Measurements from ENCODE around the gene PDK2.

Gene PDK2

DNA sequence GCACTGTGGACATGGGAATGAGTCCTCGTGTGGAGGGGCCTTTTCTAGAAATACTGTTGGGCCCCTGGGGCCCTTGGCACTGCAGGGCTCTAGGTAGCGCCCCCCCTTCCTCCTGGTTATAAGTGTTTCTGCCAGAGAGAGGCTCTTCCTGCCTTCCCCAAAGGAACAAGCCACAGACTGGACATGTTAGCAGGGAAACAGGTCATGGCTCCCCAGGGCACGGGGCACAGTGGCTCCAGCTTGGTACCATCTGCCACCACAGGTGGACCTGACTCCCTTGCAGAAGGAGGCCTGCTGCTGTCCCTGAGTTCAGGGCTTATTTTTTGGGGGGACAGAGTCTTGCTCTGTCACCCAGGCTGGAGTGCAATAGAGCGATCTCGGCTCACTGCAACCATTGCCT is 8.8 kb downstream of the PDK2 start:
- Histone ChIP-seq H3K36me3 (ENCODE audit: insufficient read depth, low read length) (peaks cover 3% of the 10 kb centered on the region), H3K27me3 (ENCODE audit: control insufficient read depth, insufficient read depth, low read length) (no peaks in the 10 kb centered on the region), H3K9me3 (replicated peaks; ENCODE audit: low read length) (no peaks in the 10 kb centered on the region), H3K9ac (ENCODE audit: low read depth, low read length) (no peak overlapping the region), H3K4me3 (ENCODE audit: low read length) (no peak overlapping the region), H3K4me1 (ENCODE audit: control insufficient read depth, insufficient read depth, low read length) (peaks cover 37% of the 10 kb centered on the region), H3K4me2 (ENCODE audit: low read length) (no peak overlapping the region)

DNA sequence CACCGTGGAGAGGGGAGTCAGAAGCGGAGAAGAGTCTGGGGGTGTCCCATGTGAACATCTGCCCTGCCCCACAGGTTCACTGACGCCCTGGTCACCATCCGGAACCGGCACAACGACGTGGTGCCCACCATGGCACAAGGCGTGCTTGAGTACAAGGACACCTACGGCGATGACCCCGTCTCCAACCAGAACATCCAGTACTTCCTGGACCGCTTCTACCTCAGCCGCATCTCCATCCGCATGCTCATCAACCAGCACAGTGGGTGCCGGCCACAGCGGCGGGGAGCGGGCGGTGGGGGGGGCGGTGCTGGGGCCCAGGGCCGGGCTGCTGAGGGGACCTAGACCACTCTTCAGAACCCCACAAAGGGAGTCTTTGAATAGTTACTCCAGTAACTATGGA is 10.7 kb downstream of the PDK2 start:
- peaks cover 8% of the 10 kb centered on the region for H3K36me3 ChIP-seq (ENCODE audit: insufficient read depth, low read length)

DNA sequence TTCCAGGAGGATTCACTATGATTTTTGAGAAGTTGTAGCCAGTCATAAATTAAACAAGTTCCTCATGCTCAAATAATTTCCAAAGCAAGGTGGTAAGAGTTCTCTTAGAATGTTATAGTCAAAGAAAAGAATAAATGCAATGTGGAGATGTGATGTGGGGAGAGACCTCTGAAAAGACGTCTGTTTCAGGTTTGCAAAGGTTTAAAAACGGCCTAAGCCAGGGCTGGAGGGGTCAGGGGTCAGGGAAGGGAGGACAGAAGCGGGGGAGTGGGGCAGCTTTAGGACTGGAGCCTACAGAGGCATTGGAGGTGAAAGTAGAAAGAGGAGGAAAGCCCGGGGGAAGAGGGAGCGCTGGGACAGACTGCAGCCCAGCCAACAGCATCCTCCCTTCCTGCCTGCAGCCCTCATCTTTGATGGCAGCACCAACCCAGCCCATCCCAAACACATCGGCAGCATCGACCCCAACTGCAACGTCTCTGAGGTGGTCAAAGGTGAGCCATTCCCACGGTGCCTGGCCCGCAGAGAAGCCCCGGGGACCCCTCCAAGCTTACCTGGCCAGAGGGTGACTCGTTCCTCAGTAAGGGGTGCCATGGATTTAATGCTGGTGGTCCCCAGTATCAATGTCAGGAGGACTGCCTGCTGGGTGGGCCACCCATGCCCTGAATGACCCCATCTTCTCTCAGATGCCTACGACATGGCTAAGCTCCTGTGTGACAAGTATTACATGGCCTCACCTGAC is 11.4 kb downstream of the PDK2 start:
- Histone ChIP-seq H3K9me3 (replicated peaks; ENCODE audit: low read length) (no peaks in the 10 kb centered on the region), H3K4me1 (ENCODE audit: control insufficient read depth, insufficient read depth, low read length) (peaks cover 18% of the 10 kb centered on the region), H3K4me3 (ENCODE audit: low read length) (no peak overlapping the region), H3K4me2 (ENCODE audit: low read length) (no peak overlapping the region), H3K36me3 (ENCODE audit: insufficient read depth, low read length) (peaks cover 8% of the 10 kb centered on the region), H3K9ac (ENCODE audit: low read depth, low read length) (no peak overlapping the region), H3K27me3 (ENCODE audit: control insufficient read depth, insufficient read depth, low read length) (no peaks in the 10 kb centered on the region)

More for the DNA sequence above, 10.7 kb downstream of the PDK2 start:
- Histone ChIP-seq H3K4me2 (ENCODE audit: low read length) (no peak overlapping the region), H3K27me3 (ENCODE audit: control insufficient read depth, insufficient read depth, low read length) (no peaks in the 10 kb centered on the region), H3K4me1 (ENCODE audit: control insufficient read depth, insufficient read depth, low read length) (peaks cover 26% of the 10 kb centered on the region), H3K9ac (ENCODE audit: low read depth, low read length) (no peak overlapping the region), H3K9me3 (replicated peaks; ENCODE audit: low read length) (no peaks in the 10 kb centered on the region), H3K4me3 (ENCODE audit: low read length) (no peak overlapping the region)

DNA sequence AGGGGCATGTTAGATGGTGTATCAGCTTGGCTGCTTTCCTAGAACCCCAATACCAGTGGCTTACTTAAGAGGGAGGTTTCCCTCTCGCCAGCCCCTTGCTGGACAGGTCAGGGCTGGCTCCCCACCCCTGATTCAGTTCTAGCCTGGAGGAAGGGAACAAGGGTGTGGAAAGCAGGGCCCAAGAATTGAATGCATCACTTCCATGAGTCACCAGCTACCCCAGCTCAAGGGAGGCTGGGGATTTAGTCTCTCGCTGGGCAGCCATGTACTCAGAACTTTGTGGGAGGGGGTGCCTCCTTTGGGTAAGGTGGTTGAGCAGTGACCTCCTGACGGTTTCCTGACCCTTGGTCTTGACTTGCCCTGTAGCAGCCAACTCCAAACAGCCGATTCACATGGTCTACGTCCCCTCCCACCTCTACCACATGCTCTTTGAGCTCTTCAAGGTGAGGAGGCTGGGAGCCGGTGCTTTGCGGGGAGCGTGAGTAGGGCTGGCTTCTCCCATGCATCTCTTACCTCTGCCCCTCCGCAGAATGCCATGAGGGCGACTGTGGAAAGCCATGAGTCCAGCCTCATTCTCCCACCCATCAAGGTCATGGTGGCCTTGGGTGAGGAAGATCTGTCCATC is 12.8 kb downstream of the PDK2 start:
- Histone ChIP-seq H3K36me3 (ENCODE audit: insufficient read depth, low read length) (peaks cover 8% of the 10 kb centered on the region), H3K9ac (ENCODE audit: low read depth, low read length) (no peak overlapping the region)

DNA sequence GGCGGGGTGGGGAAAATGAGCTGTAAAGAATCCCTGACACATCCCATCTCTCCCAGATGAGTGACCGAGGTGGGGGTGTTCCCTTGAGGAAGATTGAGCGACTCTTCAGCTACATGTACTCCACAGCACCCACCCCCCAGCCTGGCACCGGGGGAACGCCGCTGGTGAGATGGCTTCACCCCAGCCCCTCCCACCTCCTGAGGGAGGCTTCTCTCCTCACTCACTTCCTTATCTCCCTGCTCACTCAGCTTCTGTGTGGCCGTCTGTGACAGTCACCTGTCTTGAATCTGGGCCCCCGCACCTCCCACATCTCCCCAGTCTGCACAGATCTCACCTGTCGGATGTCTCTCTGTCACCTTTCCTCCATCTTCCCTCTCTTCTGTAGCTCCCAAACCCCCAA is 13.4 kb downstream of the PDK2 start:
- Histone ChIP-seq H3K9ac (ENCODE audit: low read depth, low read length) (no peak overlapping the region), H3K27me3 (ENCODE audit: control insufficient read depth, insufficient read depth, low read length) (no peaks in the 10 kb centered on the region), H3K4me3 (ENCODE audit: low read length) (no peak overlapping the region), H3K4me2 (ENCODE audit: low read length) (no peak overlapping the region), H3K36me3 (ENCODE audit: insufficient read depth, low read length) (peaks cover 8% of the 10 kb centered on the region), H3K4me1 (ENCODE audit: control insufficient read depth, insufficient read depth, low read length) (peaks cover 8% of the 10 kb centered on the region), H3K9me3 (replicated peaks; ENCODE audit: low read length) (no peaks in the 10 kb centered on the region)

More for the DNA sequence above, 12.8 kb downstream of the PDK2 start:
- H3K4me1 ChIP-seq (ENCODE audit: control insufficient read depth, insufficient read depth, low read length), result peaks cover 8% of the 10 kb centered on the region
- no peaks in the 10 kb centered on the region for H3K27me3 ChIP-seq (ENCODE audit: control insufficient read depth, insufficient read depth, low read length)
- no peak overlapping the region for H3K4me3 ChIP-seq (ENCODE audit: low read length)
- no peak overlapping the region for H3K4me2 ChIP-seq (ENCODE audit: low read length)
- no peaks in the 10 kb centered on the region for H3K9me3 ChIP-seq (replicated peaks; ENCODE audit: low read length)

DNA sequence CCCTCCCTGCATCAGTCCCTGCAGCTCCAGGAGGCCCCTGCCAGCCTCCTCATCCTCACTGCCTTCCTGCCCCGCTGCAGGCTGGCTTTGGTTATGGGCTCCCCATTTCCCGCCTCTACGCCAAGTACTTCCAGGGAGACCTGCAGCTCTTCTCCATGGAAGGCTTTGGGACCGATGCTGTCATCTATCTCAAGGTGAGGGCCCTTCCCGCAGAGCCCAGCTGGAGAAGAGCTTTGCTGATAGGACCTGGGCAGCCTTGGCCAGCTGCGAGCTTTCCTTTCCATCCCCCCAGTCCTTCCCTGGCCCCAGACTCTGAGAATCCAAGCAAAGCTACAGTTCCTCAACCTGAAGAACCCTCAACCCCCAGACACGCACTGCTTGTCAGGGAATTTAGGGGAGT is 14.1 kb downstream of the PDK2 start:
- no peaks in the 10 kb centered on the region for H3K27me3 ChIP-seq (ENCODE audit: control insufficient read depth, insufficient read depth, low read length)
- peaks cover 8% of the 10 kb centered on the region for H3K4me1 ChIP-seq (ENCODE audit: control insufficient read depth, insufficient read depth, low read length)
- H3K9ac ChIP-seq (ENCODE audit: low read depth, low read length), result no peak overlapping the region
- peaks cover 8% of the 10 kb centered on the region for H3K36me3 ChIP-seq (ENCODE audit: insufficient read depth, low read length)
- no peak overlapping the region for H3K4me3 ChIP-seq (ENCODE audit: low read length)
- no peaks in the 10 kb centered on the region for H3K9me3 ChIP-seq (replicated peaks; ENCODE audit: low read length)
- H3K4me2 ChIP-seq (ENCODE audit: low read length), result no peak overlapping the region

DNA sequence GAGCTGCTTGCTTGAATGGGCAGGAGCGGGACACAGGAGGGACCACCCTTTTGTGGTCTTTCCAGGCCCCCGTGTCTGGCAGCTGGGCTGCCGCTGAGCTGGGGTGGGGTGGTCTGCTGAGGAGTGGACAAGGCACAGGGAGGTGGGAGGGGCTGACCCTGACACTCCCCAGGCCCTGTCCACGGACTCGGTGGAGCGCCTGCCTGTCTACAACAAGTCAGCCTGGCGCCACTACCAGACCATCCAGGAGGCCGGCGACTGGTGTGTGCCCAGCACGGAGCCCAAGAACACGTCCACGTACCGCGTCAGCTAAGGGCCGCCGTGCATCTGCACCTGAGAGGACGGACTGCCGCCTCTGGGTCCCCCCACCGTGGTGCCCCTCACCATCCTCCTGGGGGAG is 14.6 kb downstream of the PDK2 start:
- Histone ChIP-seq H3K4me3 (ENCODE audit: low read length) (no peak overlapping the region), H3K27me3 (ENCODE audit: control insufficient read depth, insufficient read depth, low read length) (no peaks in the 10 kb centered on the region), H3K9ac (ENCODE audit: low read depth, low read length) (no peak overlapping the region), H3K4me1 (ENCODE audit: control insufficient read depth, insufficient read depth, low read length) (peaks cover 8% of the 10 kb centered on the region), H3K36me3 (ENCODE audit: insufficient read depth, low read length) (peaks cover 8% of the 10 kb centered on the region), H3K9me3 (replicated peaks; ENCODE audit: low read length) (no peaks in the 10 kb centered on the region), H3K4me2 (ENCODE audit: low read length) (no peak overlapping the region)

DNA sequence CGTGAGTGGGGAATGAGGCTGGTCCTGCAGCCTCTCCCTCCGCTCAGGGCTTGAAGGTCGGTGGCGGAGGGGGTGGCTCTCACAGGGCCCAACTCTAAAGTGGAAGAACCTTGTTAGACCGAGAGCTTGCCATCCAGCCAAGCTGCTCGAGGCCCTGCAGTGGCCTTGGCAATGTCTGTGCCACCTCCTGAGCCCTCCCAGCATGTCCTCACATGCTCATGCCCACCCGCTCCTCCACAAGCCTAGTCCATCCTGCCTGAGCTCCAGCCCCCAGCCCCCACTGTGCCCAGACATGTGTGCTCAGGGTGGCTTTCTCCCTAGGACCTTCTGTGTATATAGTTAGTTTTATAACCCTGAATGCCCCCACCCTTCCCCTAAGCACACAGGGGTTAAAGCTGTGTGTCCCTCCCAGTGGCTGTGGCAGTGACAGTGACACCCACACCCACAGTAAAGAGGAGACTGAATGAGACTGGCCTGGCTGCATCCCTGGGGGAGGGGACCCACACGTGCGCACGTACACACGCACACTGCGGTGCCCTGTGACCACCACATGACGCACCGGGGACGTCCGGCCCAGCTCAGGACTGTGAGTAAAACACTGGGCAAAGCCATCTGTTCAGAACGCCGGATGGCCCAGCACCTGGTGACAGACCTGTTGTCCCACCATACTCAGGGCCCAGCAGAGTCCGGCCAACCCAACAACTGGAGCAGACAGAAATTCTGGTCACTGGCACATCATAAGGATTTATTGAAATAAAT is 15.6 kb downstream of the PDK2 start:
- Histone ChIP-seq H3K9ac (ENCODE audit: low read depth, low read length) (no peak overlapping the region), H3K27me3 (ENCODE audit: control insufficient read depth, insufficient read depth, low read length) (no peaks in the 10 kb centered on the region), H3K9me3 (replicated peaks; ENCODE audit: low read length) (no peaks in the 10 kb centered on the region), H3K4me2 (ENCODE audit: low read length) (no peak overlapping the region), H3K4me3 (ENCODE audit: low read length) (no peak overlapping the region), H3K36me3 (ENCODE audit: insufficient read depth, low read length) (peaks cover 8% of the 10 kb centered on the region), H3K4me1 (ENCODE audit: control insufficient read depth, insufficient read depth, low read length) (peaks cover 8% of the 10 kb centered on the region)

DNA sequence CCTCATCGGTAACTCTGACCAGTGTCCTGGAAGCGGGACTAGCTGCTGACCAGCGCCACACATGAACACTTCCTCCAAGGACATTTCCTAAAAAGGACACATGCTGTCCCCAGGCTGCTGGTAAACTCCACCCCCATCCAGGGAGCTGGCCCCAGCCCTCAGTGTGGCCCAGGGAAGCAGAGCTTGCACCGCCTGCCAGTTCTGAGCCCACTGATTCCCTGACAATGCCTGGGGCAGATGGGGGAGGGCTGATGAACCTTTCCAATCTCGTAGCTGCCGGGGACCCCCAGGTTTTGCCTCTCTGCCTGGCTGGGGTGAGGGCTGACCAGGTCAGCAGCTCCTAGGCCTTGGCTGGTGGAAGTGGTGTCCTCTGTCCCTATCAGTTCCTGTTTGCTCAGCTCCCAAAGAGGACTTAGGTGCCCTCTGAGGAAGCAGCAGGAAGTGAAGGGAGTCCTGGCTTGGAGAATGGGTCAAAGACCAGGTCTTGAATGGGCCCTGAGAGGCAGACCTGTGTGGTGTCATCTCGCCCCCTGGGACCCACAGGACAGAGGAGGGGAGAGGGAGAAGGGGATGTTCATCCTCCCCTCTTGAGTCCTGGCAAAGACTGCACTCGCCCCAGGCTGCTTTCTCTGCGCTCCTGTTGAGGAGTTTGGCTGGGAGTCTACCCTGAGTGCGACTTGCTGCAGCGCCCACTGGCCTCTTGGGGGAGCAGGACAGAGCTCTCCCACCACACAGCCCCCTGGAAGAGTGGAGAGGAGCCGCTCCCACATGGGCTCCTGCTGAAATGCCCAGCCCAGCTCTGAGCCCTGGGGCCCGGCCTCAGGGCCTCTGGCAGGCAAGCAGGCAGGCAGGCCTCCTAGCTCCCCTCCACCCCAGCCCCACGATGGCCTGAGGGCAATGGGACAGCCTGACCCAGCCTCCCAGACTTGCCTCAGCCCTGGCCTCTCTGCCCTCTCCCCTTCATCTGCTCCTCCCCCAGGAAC is 16.8 kb downstream of the PDK2 start:
- Histone ChIP-seq H3K36me3 (ENCODE audit: insufficient read depth, low read length) (peaks cover 8% of the 10 kb centered on the region), H3K27me3 (ENCODE audit: control insufficient read depth, insufficient read depth, low read length) (peaks cover 5% of the 10 kb centered on the region), H3K4me3 (ENCODE audit: low read length) (no peak overlapping the region), H3K4me2 (ENCODE audit: low read length) (no peak overlapping the region), H3K9me3 (replicated peaks; ENCODE audit: low read length) (no peaks in the 10 kb centered on the region), H3K4me1 (ENCODE audit: control insufficient read depth, insufficient read depth, low read length) (peaks cover 9% of the 10 kb centered on the region), H3K9ac (ENCODE audit: low read depth, low read length) (no peak overlapping the region)

DNA sequence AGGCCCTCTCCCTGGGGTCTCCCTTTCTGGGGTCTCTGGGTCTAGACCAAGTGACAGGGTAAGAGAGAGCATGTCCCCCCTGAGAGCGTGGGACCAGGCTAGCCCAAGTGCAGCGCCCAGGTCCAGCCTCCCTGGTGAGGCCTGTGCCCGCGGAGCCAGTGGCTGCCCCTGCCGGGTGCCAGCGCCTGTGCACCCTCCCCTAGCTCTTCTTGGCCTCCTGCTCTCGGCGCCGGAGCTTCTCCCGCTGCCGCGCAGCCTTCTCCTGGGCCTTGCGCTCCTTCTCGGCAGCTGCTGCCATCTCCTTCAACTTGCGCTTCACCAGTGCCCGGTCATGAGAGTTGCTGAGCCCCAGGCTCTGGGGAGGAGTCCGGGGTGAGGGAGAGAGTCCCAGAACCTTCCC is 17.5 kb downstream of the PDK2 start:
- no peak overlapping the region for H3K4me3 ChIP-seq (ENCODE audit: low read length)
- peaks cover 8% of the 10 kb centered on the region for H3K36me3 ChIP-seq (ENCODE audit: insufficient read depth, low read length)
- H3K4me1 ChIP-seq (ENCODE audit: control insufficient read depth, insufficient read depth, low read length), result peaks cover 12% of the 10 kb centered on the region
- H3K27me3 ChIP-seq (ENCODE audit: control insufficient read depth, insufficient read depth, low read length), result peaks cover 11% of the 10 kb centered on the region
- H3K9me3 ChIP-seq (replicated peaks; ENCODE audit: low read length), result no peaks in the 10 kb centered on the region
- H3K9ac ChIP-seq (ENCODE audit: low read depth, low read length), result no peak overlapping the region
- no peak overlapping the region for H3K4me2 ChIP-seq (ENCODE audit: low read length)
